ENCODE data around the gene KDM4C. TPM values are rescaled to one million over a fixed set of nuclear protein-coding genes. Genes with fewer than 3 reads are reported as not detected.

KDM4C gene
- total and polyA plus RNA-seq, 2 of the 13 experiments (the other 11 are each of a cell fraction or from before 2014, with no cell fraction given): 19.4 to 23.6 TPM

DNA sequence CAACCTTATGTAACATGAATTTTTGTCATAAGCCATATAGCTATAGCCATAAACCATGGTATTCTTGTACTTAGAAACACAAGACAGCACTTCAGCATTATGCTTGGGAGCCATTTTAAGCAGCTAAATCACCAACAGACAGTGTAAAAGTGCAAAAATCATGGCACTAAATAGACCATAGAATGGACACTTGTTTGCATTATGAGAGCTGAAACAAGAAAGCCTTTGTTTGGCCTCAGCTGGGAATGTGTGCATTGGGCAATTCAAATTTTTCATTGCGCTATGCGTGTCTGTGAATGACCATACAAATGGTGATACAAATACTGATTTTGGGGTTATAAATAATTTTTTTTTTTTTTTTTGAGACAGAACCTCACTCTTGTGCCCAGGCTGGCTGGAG lies 23.7 kb downstream of the KDM4C start (continued):
- TF ChIP-seq JUNB (CRISPR knock-in tag; IDR thresholded peaks at IDR 0.05; ENCODE audit: borderline replicate concordance) (no peak), ZSCAN29 (CRISPR knock-in tag; conservative IDR thresholded peaks at IDR 0.05) (no peak), RAD21 (CRISPR knock-in tag; IDR thresholded peaks at IDR 0.05) (no peak), REL (CRISPR knock-in tag; conservative IDR thresholded peaks at IDR 0.05) (no peak), ZBTB7B (CRISPR knock-in tag; IDR thresholded peaks at IDR 0.05) (no peak), RBAK (CRISPR knock-in tag; IDR thresholded peaks at IDR 0.05) (no peak), SRF (IDR thresholded peaks at IDR 0.05; ENCODE audit: low read depth, low read length) (0 out of 2 replicates have a peak, but pooled peaks have one; percentile 13), ZNF589 (CRISPR knock-in tag; conservative IDR thresholded peaks at IDR 0.05) (no peak), ATRX (CRISPR knock-in tag; IDR thresholded peaks at IDR 0.05; ENCODE audit: borderline replicate concordance) (no peak), KAT7 (CRISPR knock-in tag; IDR thresholded peaks at IDR 0.05; ENCODE audit: borderline replicate concordance) (no peak), MYNN (CRISPR knock-in tag; IDR thresholded peaks at IDR 0.05; ENCODE audit: low read depth) (no peak), MXI1 (IDR thresholded peaks at IDR 0.05; ENCODE audit: borderline replicate concordance, low read depth, low read length) (no peak), ZNF333 (CRISPR knock-in tag; IDR thresholded peaks at IDR 0.05; ENCODE audit: borderline replicate concordance) (no peak), ZNF180 (CRISPR knock-in tag; IDR thresholded peaks at IDR 0.05; ENCODE audit: borderline replicate concordance, low read depth) (no peak), TAF15 (IDR thresholded peaks at IDR 0.05; ENCODE audit: low read depth, low read length, poor library complexity, severe bottlenecking) (no peak), ZNF124 (CRISPR knock-in tag; IDR thresholded peaks at IDR 0.05) (peak; percentile 84), ZNF883 (CRISPR knock-in tag; IDR thresholded peaks at IDR 0.05; ENCODE audit: not compliant biosample characterization) (no peak), POGZ (CRISPR knock-in tag; IDR thresholded peaks at IDR 0.05) (peak; percentile 75; the same call in 1 of the 2 replicates), KDM5A (IDR thresholded peaks at IDR 0.05; ENCODE audit: borderline replicate concordance, low read length) (no peak; the same call in 1 of the 2 replicates), ZNF761 (CRISPR knock-in tag; conservative IDR thresholded peaks at IDR 0.05) (no peak), HIVEP1 (CRISPR knock-in tag; IDR thresholded peaks at IDR 0.05) (no peak)
- TF ChIP-seq, protein P1, sequence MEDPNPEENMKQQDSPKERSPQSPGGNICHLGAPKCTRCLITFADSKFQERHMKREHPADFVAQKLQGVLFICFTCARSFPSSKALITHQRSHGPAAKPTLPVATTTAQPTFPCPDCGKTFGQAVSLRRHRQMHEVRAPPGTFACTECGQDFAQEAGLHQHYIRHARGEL (CRISPR knock-in tag; IDR thresholded peaks at IDR 0.05): no peak
- TF ChIP-seq, protein P2, sequence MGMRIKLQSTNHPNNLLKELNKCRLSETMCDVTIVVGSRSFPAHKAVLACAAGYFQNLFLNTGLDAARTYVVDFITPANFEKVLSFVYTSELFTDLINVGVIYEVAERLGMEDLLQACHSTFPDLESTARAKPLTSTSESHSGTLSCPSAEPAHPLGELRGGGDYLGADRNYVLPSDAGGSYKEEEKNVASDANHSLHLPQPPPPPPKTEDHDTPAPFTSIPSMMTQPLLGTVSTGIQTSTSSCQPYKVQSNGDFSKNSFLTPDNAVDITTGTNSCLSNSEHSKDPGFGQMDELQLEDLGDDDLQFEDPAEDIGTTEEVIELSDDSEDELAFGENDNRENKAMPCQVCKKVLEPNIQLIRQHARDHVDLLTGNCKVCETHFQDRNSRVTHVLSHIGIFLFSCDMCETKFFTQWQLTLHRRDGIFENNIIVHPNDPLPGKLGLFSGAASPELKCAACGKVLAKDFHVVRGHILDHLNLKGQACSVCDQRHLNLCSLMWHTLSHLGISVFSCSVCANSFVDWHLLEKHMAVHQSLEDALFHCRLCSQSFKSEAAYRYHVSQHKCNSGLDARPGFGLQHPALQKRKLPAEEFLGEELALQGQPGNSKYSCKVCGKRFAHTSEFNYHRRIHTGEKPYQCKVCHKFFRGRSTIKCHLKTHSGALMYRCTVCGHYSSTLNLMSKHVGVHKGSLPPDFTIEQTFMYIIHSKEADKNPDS (CRISPR knock-in tag; IDR thresholded peaks at IDR 0.05): no peak
- TF ChIP-seq, protein P3, sequence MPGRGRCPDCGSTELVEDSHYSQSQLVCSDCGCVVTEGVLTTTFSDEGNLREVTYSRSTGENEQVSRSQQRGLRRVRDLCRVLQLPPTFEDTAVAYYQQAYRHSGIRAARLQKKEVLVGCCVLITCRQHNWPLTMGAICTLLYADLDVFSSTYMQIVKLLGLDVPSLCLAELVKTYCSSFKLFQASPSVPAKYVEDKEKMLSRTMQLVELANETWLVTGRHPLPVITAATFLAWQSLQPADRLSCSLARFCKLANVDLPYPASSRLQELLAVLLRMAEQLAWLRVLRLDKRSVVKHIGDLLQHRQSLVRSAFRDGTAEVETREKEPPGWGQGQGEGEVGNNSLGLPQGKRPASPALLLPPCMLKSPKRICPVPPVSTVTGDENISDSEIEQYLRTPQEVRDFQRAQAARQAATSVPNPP (CRISPR knock-in tag; IDR thresholded peaks at IDR 0.05): no peak
- TF ChIP-seq, protein P4, sequence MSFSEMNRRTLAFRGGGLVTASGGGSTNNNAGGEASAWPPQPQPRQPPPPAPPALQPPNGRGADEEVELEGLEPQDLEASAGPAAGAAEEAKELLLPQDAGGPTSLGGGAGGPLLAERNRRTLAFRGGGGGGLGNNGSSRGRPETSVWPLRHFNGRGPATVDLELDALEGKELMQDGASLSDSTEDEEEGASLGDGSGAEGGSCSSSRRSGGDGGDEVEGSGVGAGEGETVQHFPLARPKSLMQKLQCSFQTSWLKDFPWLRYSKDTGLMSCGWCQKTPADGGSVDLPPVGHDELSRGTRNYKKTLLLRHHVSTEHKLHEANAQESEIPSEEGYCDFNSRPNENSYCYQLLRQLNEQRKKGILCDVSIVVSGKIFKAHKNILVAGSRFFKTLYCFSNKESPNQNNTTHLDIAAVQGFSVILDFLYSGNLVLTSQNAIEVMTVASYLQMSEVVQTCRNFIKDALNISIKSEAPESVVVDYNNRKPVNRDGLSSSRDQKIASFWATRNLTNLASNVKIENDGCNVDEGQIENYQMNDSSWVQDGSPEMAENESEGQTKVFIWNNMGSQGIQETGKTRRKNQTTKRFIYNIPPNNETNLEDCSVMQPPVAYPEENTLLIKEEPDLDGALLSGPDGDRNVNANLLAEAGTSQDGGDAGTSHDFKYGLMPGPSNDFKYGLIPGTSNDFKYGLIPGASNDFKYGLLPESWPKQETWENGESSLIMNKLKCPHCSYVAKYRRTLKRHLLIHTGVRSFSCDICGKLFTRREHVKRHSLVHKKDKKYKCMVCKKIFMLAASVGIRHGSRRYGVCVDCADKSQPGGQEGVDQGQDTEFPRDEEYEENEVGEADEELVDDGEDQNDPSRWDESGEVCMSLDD (CRISPR knock-in tag; IDR thresholded peaks at IDR 0.05; ENCODE audit: borderline replicate concordance): no peak
